HG03521 (cell line): Measurements from ENCODE around the gene C2CD4A.
"Not testable (repeated sequence)": the region's sequence is repeated elsewhere in the genome, so short reads cannot be mapped to it uniquely, and the experiment has no call there.

Source experiments
- ATAC-seq: cut with Tn5 transposase; IDR thresholded peaks from one replicate; pipeline ENCODE4 v1.9.1; 2021; ENCODE audit warnings: mild to moderate bottlenecking, moderate library complexity; ENCODE audit not compliant: unreplicated experiment

Gene C2CD4A

GRCh38 chr15:62066663-62067447, at the start of gene C2CD4A:
TSS of gene C2CD4A (plus strand) at chr15:62066977. CDS start at chr15:62067614, 637 bp downstream.
- ATAC-seq = no peak

DNA sequence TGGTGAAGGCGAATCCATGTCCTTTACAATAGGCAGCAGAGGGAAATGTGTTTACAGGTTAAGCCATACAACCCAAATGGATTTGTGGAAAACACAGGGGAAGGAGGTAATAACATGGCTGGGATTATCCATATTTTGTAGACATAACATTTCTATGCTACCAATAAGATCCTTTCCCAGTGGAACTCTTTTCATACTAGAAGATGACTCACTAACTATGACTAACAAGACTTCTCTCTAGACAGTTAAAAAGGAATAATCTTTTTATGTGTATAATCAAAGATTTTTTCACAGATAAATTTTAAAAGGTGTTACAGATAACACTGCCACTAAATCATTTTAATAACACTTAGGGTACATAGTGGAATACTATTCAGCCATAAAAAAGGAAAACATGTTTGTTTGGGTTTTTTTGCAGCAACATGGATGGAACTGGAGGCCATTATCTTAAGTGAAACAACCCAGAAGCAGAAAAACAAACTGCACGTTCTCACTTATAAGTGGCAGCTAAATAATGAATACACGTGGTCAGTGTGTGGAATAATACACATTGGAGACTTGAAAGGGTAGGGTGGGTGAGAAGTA, 46.1 kb upstream of the C2CD4A start:
- ATAC-seq = no peak

- no peak for ATAC-seq
Observed at GRCh38 chr15:62021991-62022600, 44.7 kb upstream of the C2CD4A start.

GRCh38 chr15:62026487-62027262, 40.1 kb upstream of the C2CD4A start:
- ATAC-seq = peak; percentile 65

DNA sequence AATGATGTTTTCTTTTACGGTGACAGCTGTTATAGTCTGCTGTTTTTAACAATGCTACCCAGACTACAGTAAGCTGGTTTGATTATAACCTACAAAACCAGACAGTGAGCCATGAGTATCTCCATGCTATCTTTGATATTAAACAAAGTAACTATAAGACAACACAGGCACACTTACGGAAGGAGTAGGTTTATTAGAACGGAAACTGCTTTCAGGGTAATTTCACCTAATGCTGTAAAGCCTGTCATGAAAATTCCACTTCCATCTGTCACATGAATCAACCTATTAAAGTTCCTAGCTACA, 39.6 kb upstream of the C2CD4A start:
- no peak for ATAC-seq

- no peak for ATAC-seq
Observed at GRCh38 chr15:62027916-62028315, 38.9 kb upstream of the C2CD4A start.

DNA sequence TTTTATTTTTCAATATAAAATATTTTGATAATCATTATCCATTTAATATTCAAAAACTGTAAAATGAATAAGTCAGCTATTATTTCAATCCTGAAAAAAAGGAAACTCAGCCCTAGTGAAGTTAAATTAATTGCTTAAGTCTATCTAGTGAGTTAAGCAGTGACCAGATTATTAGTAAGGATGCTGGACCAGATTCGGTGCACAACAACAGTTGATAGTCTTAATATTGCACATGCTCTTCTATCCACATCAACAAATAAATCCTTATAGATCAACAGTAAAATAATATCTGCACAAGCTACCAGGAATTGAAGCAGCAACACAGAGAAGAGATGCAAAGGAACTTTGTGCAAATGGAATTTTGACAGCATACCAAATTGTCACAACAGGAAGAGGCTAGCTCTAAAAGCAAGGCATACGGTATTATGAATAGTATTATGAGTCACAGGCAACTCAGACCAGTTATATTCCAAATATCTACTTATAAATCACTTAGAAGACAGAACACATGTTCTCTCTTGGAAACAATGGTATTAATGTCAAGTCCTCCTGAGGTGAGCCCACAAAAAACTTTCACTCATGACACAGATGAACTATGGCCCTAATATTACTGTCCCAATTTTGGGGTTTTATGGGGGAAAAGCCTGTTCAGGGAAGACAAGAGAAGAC, 31.4 kb upstream of the C2CD4A start:
- ATAC-seq = no peak

GRCh38 chr15:62046078-62046743, 20.6 kb upstream of the C2CD4A start:
- ATAC-seq = no peak

- no peak for ATAC-seq
Observed at GRCh38 chr15:62047282-62047827, 19.4 kb upstream of the C2CD4A start.

DNA sequence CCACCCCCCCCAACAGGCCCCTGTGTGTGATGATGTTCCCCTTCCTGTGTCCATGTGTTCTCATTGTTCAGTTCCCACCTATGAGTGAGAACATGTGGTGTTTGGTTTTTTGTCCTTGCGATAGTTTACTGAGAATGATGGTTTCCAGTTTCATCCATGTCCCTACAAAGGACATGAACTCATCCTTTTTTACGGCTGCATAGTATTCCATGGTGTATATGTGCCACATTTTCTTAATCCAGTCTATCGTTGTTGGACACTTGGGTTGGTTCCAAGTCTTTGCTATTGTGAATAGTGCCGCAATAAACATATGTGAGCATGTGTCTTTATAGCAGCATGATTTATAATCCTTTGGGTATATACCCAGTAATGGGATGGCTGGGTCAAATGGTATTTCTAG, 18.5 kb upstream of the C2CD4A start:
- ATAC-seq = not testable (repeated sequence)

GRCh38 chr15:62050115-62050514, 16.7 kb upstream of the C2CD4A start:
- no peak for ATAC-seq

DNA sequence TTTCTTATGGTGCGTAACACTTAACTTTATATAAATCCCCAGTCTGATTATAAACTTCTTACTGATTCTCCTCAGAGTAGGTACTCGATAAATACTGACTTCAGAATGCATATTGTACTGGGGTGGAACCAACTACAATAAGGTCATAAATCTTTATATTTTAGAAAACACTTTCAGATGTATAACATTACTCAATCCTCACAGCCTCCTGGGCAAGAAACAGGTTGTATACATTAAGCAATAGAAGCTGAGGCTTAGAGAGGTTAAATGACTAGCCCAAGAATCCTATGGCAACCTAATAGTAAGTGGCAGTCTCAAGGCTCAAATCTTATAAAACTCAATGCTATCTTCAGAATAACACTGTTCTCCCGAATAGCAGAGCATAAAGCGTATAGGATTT, 15.6 kb upstream of the C2CD4A start:
- ATAC-seq = no peak

DNA sequence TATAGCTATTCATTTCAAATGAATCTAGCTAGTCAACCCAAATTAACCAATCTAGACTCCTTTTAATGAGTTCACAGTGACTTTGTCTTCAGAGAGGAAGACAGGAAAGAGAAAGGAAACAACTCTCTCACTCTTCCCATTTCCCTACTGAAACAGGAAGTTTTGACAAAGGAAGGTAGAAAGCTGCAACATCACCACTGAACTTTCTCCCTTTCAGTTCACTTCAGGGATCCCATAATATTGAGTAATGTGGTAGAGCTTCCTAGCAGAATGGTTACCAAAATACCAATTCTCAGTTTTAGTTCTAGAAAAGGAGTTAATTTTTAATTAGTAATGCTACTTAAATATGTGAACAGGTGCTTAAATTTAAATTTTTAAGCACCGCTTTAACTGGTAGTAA, 14.1 kb upstream of the C2CD4A start:
- ATAC-seq = no peak

DNA sequence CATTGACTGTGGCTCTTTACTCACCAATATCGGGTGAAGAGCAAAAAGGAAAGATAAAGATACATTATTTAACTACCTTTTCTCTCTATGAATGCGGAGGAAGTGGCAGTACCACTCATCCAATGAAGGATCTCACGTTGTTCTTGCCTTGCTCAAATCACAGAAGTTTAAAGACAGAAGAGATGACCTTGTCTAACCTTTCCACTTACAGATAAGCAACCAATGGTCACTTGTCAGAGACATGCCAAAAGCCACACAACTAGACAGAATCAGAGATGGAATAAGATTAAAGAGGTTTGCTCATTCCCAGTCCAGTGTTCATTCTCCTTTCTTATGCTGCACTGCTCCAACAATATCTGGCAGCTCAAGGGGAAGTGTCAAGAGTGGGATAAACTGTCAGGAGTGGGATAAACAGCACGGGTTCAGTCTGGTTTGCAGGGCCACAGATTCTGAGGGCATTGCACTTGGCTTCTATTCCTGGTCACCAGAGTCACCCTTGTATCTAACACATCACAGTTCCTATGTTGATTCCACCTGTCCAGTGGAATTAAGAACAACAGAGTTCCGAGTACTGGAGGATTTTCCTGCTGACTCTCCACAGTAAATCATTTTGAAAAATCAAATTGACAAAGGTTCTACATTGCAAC, 13.2 kb upstream of the C2CD4A start:
- no peak for ATAC-seq

- ATAC-seq = no peak
Observed at GRCh38 chr15:62054979-62055378, 11.8 kb upstream of the C2CD4A start.

DNA sequence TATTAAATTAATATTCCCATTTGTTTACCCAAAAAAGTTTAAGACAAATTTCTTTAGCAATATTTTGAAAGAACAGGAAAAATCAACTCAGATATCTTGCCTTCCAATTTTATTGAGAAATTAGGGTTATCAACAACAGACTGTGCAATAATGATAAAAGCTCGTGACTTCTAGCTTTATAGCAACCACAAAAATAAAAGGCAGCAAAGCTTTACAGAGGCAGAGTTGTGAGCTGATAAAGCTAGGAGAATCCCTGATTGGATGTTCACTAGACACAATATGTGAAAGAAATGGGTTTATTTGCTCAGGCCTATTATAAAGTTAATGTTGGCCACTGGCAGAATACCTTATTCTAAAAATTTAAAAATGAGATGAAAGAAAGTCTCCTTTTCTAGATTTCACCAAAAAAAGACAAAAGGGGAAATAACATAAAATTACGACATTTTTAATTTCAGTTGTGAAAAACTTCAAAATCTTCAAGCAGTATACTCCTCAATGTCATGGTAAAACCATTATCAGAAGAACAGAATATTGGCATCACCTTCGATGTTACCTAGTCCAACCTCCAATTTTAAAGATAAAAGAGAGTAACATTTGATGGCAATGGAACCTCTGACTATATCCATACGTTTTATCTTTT, 9.3 kb upstream of the C2CD4A start:
- ATAC-seq = no peak

- no peak for ATAC-seq
Observed at GRCh38 chr15:62058327-62059028, 8.3 kb upstream of the C2CD4A start.

GRCh38 chr15:62059108-62059815, 7.5 kb upstream of the C2CD4A start:
- ATAC-seq = no peak
